ENCODE measurements around the gene SHTN1.

Gene SHTN1

DNA sequence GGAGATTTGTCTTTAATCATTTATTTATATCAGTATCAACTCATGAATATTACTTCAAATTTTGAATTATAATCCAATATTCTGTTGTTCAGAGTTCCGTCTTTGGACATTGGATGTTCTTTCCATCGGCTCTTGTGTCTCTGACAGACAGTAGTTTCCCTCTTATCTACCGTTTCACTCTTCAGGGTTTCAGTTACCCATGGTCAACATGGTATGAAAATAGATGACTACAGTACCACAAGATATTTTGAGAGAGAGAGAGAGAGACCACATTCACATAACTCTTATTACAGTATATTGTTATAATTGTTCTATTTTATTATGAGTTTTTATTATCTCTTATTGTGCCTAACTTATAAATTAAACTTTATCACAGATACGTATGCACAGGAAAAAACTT is 6.8 kb downstream of the SHTN1 start:
- Histone ChIP-seq H3K9ac (ENCODE audit: low read length) (no peak overlapping the region), H3K9me3 (ENCODE audit: control insufficient read depth, low read depth, low read length) (no peaks in the 10 kb centered on the region), H3K27me3 (ENCODE audit: control insufficient read depth, insufficient read depth, low read length) (no peaks in the 10 kb centered on the region), H3K4me3 (ENCODE audit: low read length) (no peak overlapping the region), H3K36me3 (ENCODE audit: control insufficient read depth, low read depth, low read length) (no peaks in the 10 kb centered on the region), H3K4me1 (ENCODE audit: control insufficient read depth, low read depth, low read length) (peaks cover 7% of the 10 kb centered on the region), H3K27ac (ENCODE audit: low read length) (no peak overlapping the region)

DNA sequence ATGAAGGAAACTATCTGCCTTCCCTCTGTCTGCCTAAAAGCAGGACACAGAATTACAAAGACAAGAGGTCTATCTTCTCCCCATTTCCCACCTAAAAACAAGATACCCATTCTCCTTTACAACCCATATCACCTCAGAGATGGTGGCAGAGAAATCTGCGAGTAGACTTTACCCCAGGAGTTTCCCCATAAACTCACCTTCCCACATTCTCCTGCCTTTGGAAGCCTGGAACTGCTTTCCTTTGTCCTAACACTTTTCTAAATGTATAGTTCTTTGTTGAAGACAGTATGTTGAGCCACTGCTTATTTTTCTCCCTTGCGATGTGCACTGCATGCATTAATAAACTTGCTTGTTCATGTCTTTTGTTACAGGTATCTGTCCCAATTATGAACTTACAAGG is 8.0 kb downstream of the SHTN1 start:
- Histone ChIP-seq H3K9ac (ENCODE audit: low read length) (no peak overlapping the region), H3K27ac (ENCODE audit: low read length) (no peak overlapping the region), H3K4me1 (ENCODE audit: control insufficient read depth, low read depth, low read length) (peaks cover 13% of the 10 kb centered on the region), H3K27me3 (ENCODE audit: control insufficient read depth, insufficient read depth, low read length) (no peaks in the 10 kb centered on the region), H3K36me3 (ENCODE audit: control insufficient read depth, low read depth, low read length) (no peaks in the 10 kb centered on the region), H3K9me3 (ENCODE audit: control insufficient read depth, low read depth, low read length) (no peaks in the 10 kb centered on the region), H3K4me3 (ENCODE audit: low read length) (no peak overlapping the region)

DNA sequence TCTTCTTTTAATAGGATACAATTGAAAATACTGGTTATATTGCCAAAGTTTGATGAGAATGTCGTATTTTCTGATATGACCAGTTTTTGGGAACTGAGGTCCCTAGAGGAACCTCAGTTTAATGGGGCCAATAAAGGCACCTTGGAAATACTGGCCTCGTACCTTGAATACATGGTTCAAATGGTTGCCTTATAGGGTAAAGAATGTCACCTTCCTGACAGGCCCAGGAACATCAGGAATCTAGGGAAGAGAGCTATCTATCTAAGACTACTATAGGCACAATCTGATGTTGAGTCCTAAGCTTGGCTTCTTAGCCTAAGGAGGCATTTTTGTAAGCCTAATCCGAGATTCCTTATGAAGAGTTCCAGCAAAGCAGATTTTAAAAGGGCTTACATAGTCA is 9.3 kb downstream of the SHTN1 start:
- no peaks in the 10 kb centered on the region for H3K9me3 ChIP-seq (ENCODE audit: control insufficient read depth, low read depth, low read length)
- no peaks in the 10 kb centered on the region for H3K36me3 ChIP-seq (ENCODE audit: control insufficient read depth, low read depth, low read length)
- no peak overlapping the region for H3K27ac ChIP-seq (ENCODE audit: low read length)
- H3K4me3 ChIP-seq (ENCODE audit: low read length): no peak overlapping the region
- peaks cover 6% of the 10 kb centered on the region for H3K27me3 ChIP-seq (ENCODE audit: control insufficient read depth, insufficient read depth, low read length)
- peaks cover 13% of the 10 kb centered on the region for H3K4me1 ChIP-seq (ENCODE audit: control insufficient read depth, low read depth, low read length)
- H3K9ac ChIP-seq (ENCODE audit: low read length): no peak overlapping the region

DNA sequence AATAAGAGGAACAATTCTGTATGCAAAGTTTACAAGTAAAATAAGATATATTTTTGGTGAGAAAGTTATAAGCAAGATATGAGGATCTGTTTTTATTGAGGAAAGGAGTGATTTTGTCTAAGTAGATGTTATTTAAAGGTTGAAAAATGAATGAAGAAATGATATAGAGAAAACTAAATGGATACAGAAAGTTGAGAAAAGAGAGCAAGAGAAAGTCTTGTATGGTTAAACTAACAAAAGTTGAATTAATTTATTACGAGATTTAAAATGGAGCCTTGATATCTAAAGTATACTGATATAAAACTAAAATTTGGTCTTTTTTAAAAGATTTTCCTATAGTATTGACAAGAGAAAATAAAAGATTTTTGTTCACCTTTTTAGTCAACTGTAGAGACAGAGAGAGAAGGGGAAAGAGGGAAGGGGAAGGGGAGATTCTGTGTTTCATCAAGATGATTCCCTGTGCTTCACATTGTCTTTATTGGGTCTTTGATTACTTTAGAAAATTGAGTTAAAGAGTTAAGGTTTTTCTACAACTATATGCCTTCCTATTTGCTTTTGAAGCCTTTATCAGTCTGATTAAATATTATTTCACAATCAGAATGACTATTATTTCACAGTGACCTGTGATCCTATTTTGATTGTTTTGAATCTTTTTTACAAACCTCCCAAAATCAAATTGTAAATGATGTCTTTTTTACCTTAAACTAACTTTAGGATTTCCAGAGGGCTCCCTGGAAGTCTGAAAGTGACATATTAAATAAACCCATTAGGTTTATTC is 10.7 kb downstream of the SHTN1 start:
- no peak overlapping the region for H3K27ac ChIP-seq (ENCODE audit: low read length)
- H3K9me3 ChIP-seq (ENCODE audit: control insufficient read depth, low read depth, low read length): no peaks in the 10 kb centered on the region
- H3K4me3 ChIP-seq (ENCODE audit: low read length): no peak overlapping the region
- H3K4me1 ChIP-seq (ENCODE audit: control insufficient read depth, low read depth, low read length): peaks cover 25% of the 10 kb centered on the region
- peaks cover 6% of the 10 kb centered on the region for H3K27me3 ChIP-seq (ENCODE audit: control insufficient read depth, insufficient read depth, low read length)
- H3K9ac ChIP-seq (ENCODE audit: low read length): no peak overlapping the region
- H3K36me3 ChIP-seq (ENCODE audit: control insufficient read depth, low read depth, low read length): no peaks in the 10 kb centered on the region

DNA sequence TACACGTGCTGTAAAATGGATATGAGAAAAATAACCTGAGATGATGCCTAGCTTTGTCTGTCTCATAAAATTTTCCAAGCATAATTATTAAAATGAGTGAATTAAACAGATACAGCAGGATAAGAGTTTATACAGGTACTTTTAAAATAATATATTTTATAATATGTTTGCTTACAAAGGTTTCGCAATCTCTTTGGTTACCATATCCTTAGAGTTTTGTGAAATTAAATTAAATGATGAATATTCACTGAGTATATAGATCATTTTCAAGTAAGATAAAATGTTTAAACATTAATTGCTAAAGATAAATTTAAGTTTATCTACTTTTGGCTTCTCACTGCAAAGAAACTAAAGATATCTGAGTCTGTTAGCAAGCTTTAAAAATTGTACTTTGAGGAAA is 11.4 kb downstream of the SHTN1 start:
- no peaks in the 10 kb centered on the region for H3K9me3 ChIP-seq (ENCODE audit: control insufficient read depth, low read depth, low read length)
- peaks cover 6% of the 10 kb centered on the region for H3K27me3 ChIP-seq (ENCODE audit: control insufficient read depth, insufficient read depth, low read length)
- H3K36me3 ChIP-seq (ENCODE audit: control insufficient read depth, low read depth, low read length): no peaks in the 10 kb centered on the region
- no peak overlapping the region for H3K27ac ChIP-seq (ENCODE audit: low read length)
- peaks cover 32% of the 10 kb centered on the region for H3K4me1 ChIP-seq (ENCODE audit: control insufficient read depth, low read depth, low read length)
- H3K4me3 ChIP-seq (ENCODE audit: low read length): no peak overlapping the region
- no peak overlapping the region for H3K9ac ChIP-seq (ENCODE audit: low read length)

DNA sequence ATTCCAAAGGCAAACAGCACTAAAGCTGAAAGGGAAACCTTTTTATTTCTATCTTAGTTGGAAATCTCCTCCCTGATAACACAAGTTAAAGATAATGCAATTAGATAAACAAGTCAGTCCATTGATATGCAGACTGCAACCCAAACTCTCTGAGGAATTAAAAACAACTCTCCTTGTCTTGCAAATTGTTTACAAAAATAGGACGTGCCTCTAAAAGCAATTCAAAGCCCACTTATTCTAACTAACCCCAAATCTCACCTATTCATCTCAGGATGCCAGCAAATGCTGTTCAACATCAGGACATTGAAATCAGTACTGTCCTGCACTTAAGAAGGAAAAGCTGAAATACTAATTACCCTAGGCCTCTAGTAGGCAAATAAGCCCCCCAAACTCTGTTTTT is 12.8 kb downstream of the SHTN1 start:
- Histone ChIP-seq H3K9me3 (ENCODE audit: control insufficient read depth, low read depth, low read length) (no peaks in the 10 kb centered on the region), H3K4me1 (ENCODE audit: control insufficient read depth, low read depth, low read length) (peaks cover 33% of the 10 kb centered on the region), H3K36me3 (ENCODE audit: control insufficient read depth, low read depth, low read length) (no peaks in the 10 kb centered on the region), H3K9ac (ENCODE audit: low read length) (no peak overlapping the region), H3K27ac (ENCODE audit: low read length) (no peak overlapping the region), H3K4me3 (ENCODE audit: low read length) (no peak overlapping the region), H3K27me3 (ENCODE audit: control insufficient read depth, insufficient read depth, low read length) (peaks cover 6% of the 10 kb centered on the region)

DNA sequence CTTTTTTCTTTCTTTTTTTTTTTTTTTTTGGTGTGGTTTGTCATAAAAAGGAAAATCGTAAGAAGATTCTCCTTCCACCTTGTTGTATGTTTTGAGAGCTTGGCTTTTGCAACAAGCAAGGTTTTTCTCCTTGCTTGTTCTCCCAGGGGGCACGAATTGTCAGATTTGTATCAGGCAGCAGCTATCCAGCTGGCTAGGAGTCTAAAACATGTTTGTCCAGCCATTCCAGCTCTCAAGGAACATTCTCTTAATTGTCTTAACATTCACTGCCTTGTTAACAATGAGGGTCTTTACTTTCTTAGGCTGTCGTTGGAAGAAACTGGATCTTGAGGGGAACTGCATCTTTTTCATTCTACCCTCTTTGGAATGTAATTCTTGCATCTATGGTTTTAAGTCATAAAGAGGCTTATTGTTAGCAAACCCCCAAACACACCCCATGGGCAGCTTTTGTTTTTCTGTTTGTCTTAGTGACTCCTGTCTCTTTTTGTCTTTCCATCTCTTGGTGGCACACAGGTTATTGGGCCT is 14.6 kb downstream of the SHTN1 start:
- Histone ChIP-seq H3K4me1 (ENCODE audit: control insufficient read depth, low read depth, low read length) (peaks cover 26% of the 10 kb centered on the region), H3K9me3 (ENCODE audit: control insufficient read depth, low read depth, low read length) (no peaks in the 10 kb centered on the region), H3K36me3 (ENCODE audit: control insufficient read depth, low read depth, low read length) (no peaks in the 10 kb centered on the region), H3K27me3 (ENCODE audit: control insufficient read depth, insufficient read depth, low read length) (peaks cover 6% of the 10 kb centered on the region), H3K9ac (ENCODE audit: low read length) (no peak overlapping the region), H3K27ac (ENCODE audit: low read length) (no peak overlapping the region), H3K4me3 (ENCODE audit: low read length) (no peak overlapping the region)

DNA sequence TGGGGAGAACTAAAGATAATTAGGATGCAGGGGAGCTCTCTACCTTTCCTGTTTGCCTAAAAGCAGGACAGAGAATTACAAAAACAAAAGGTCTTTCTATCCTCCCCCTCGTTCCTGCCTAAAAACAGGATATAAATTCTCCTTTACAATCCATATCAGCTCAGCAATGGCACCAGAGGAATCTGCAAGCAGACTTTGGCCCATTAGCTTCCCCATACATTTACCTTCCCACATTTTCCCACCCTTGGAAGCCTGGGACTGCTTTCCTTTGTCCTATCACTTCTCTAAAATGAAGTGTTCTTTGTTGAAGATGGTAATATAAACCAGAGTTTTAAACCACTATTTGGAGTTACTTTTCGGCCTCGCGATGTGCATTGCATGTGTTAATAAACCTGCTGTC is 15.5 kb downstream of the SHTN1 start:
- Histone ChIP-seq H3K36me3 (ENCODE audit: control insufficient read depth, low read depth, low read length) (no peaks in the 10 kb centered on the region), H3K27me3 (ENCODE audit: control insufficient read depth, insufficient read depth, low read length) (peaks cover 6% of the 10 kb centered on the region), H3K4me1 (ENCODE audit: control insufficient read depth, low read depth, low read length) (peaks cover 26% of the 10 kb centered on the region), H3K9me3 (ENCODE audit: control insufficient read depth, low read depth, low read length) (no peaks in the 10 kb centered on the region), H3K9ac (ENCODE audit: low read length) (no peak overlapping the region), H3K27ac (ENCODE audit: low read length) (no peak overlapping the region), H3K4me3 (ENCODE audit: low read length) (no peak overlapping the region)

DNA sequence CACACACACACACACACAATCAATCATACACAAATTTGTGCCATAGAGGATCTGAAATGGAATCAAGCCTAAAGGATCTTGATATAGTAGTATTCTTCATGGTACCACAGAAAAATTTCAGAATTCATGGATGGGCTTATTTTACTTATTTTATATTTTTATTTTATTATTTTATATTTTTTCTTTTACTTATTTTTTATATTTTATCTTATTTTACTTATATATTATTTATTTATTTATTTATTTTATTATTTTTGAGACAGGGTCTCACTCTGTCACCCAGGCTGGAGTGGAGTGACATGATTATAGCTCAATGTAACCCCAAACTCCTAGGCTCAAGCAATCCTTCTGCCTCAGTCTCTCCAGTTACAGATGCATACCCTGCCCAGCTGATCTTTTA is 16.7 kb downstream of the SHTN1 start:
- Histone ChIP-seq H3K4me1 (ENCODE audit: control insufficient read depth, low read depth, low read length) (peaks cover 26% of the 10 kb centered on the region), H3K27me3 (ENCODE audit: control insufficient read depth, insufficient read depth, low read length) (peaks cover 6% of the 10 kb centered on the region), H3K4me3 (ENCODE audit: low read length) (no peak overlapping the region), H3K36me3 (ENCODE audit: control insufficient read depth, low read depth, low read length) (no peaks in the 10 kb centered on the region), H3K27ac (ENCODE audit: low read length) (no peak overlapping the region), H3K9ac (ENCODE audit: low read length) (no peak overlapping the region), H3K9me3 (ENCODE audit: control insufficient read depth, low read depth, low read length) (no peaks in the 10 kb centered on the region)

DNA sequence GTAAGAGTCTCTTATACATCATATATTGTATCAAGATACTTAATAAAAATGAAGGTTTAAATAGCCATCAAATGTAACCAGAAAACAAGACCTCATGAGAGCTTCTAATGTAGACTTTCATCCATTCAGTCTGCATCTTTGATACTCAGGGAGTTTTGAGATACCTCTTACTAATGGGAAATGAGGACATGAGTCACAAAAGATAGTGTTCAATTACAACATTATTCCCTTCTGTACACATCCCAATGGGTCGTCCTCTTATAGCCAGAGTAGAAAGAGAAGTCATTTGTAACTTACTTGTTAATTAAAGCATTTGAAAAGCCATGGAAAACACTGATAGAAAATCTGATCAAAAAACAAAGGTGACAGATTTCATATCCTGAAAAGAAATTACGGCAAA is 19.4 kb downstream of the SHTN1 start:
- Histone ChIP-seq H3K27ac (ENCODE audit: low read length) (no peak overlapping the region), H3K4me3 (ENCODE audit: low read length) (no peak overlapping the region), H3K4me1 (ENCODE audit: control insufficient read depth, low read depth, low read length) (peaks cover 20% of the 10 kb centered on the region), H3K36me3 (ENCODE audit: control insufficient read depth, low read depth, low read length) (no peaks in the 10 kb centered on the region), H3K27me3 (ENCODE audit: control insufficient read depth, insufficient read depth, low read length) (no peaks in the 10 kb centered on the region), H3K9ac (ENCODE audit: low read length) (no peak overlapping the region), H3K9me3 (ENCODE audit: control insufficient read depth, low read depth, low read length) (no peaks in the 10 kb centered on the region)

DNA sequence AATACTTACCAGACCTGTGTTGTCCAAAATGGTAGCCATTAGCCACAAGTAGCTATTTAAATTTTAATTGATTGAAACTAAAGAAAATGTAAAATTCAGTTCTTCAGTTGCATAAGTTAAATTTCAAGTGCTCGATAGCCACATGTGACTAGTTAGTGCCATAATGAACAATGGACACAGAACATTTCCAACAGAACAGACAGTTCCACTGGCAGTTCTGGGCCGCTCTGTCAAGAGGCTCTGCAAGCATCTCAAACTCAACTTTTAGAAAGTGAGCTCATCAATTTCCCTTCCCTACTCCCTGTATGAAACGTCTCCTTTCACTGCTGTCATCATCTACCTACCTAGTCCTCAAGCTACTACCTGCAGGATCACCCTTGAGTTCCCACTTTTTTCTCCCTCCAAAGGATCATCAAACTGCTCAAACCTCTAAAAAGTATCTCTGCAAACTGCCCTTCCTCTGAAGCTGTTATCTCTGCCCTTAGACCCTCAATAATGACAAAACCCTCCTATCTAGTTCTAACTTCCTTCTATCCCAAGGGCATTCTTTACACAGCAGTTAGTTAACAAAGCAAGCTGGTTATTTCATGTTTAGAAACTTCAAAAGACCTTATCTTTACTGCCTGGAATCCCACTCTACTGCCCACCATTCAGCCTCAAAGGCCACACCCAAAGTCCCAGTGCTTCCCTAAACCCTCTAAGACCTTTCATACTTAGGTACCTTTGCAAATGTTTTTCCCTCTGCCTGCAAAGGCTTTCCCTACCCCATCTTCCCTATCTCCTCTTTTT is 20.6 kb downstream of the SHTN1 start:
- no peak overlapping the region for H3K9ac ChIP-seq (ENCODE audit: low read length)
- no peak overlapping the region for H3K4me3 ChIP-seq (ENCODE audit: low read length)
- no peak overlapping the region for H3K27ac ChIP-seq (ENCODE audit: low read length)
- H3K4me1 ChIP-seq (ENCODE audit: control insufficient read depth, low read depth, low read length): peaks cover 9% of the 10 kb centered on the region
- no peaks in the 10 kb centered on the region for H3K36me3 ChIP-seq (ENCODE audit: control insufficient read depth, low read depth, low read length)
- no peaks in the 10 kb centered on the region for H3K9me3 ChIP-seq (ENCODE audit: control insufficient read depth, low read depth, low read length)
- no peaks in the 10 kb centered on the region for H3K27me3 ChIP-seq (ENCODE audit: control insufficient read depth, insufficient read depth, low read length)

Measured in iPS-18a (cell line).